ENCODE data around the gene GLYR1.
"Not testable (repeated sequence)": the region's sequence is repeated elsewhere in the genome, so short reads cannot be mapped to it uniquely, and the experiment has no call there.

The GLYR1 gene

GRCh38 chr16:4785758-4786433, 61.2 kb downstream of the GLYR1 start:
- no peak for DNase-seq

DNA sequence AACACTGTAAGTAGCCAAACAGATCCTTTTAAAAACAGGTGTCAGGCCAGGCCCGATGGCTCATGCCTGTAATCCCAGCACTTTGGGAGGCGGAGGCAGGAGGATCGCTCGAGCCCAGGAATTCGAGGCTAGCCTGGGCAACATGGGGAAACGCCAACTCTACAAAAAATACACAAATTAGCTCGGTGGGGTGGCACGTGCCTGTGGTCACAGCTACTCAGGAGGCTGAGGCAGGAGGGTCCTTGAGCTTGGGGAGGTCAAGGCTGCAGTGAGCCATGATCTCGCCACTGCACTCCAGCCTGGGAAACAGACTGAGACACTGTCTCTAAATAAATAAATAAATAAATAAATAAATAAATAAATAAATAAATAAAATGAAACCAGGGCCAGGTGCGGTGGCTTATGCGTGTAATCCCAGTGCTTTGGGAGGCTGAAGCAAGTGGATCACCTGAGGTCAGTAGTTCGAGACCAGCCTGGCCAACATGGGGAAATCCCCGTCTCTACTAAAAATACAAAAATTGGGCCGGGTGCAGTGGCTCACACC, 62.6 kb downstream of the GLYR1 start:
- DNase-seq, result not testable (repeated sequence)

DNA sequence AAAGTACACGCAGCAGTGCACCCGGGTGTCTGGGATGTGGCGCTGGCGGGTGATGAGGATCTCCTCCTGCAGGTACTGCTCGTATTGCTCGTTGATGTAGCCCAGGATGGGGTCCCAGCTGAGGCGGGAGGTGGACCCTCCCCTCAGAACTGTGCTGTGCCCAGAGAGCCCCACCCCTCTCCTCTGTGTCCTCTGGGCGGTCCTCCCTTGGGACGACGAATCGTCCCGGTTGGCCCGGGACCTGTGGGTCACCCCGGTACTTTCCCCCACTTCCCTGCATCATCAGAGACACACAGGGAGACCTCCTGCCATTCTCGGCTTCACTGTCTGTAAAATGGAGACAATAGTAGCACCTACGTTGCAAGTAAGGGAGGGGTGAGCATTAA, 63.1 kb downstream of the GLYR1 start:
- DNase-seq, result no peak

DNA sequence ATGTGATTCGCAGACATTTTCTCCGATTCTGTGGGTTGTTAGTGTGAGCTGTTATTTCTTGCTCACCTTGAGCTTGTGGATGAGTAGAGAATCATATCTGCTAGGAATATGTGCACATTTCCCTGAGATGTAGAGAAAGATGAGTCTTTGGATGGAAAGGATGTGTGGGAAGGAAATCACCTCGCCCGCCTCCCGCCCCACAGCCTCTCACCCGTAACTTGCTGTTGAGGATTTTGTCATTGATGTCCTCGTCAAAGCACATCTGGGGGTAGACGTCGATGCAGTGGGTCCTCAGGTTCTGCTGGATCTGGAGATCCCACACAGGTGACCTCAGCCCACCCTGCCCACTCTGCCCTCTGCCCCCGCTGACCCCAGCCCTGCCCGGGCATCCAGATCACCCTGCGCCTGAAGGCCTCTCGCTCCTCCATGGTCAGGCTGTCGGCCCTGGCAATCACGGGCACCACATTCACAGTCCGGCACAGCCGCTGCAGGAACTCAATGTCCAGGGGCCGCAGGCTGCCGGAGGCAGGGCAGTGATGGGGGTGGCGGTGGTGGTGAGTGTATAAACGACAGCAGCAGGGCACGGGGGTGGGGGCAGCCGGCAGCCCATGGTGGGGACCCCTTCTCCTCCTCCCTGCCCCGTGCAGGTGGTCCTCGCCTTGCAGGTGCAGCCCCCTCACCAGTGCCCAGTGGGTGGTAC, 63.7 kb downstream of the GLYR1 start:
- DNase-seq, result no peak

GRCh38 chr16:4780235-4780634, 66.9 kb downstream of the GLYR1 start:
- no peak for DNase-seq

GRCh38 chr16:4778050-4778392, 69.1 kb downstream of the GLYR1 start:
- no peak for DNase-seq

GRCh38 chr16:4777339-4778049, 69.6 kb downstream of the GLYR1 start:
- DNase-seq, result no peak

DNA sequence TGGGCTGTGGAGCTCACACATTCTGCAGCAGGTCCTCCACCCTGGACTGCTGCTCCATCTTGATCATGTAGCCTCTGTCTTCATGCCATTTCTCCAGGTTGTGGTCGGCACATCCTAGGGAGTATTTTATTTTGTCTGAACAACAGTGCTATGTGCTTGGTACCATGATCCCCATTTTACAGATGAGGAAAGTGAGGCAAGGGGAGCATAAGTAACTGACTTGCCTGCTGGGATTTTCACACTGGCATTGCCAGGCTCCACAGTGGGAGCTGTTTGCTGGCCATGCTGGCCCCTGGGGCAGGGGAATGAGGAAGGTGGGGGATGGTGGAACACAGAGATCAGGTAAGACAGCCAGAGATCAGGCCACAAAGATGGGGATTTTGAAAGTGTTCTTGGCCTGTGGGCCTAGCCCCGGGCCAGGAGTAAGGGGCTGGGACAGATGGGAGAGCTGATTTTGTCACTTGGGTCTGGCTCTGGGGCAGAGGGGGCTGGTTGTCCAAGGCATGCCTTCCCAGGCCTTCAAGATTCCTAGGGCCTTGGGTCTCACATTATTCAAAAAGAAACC, 70.9 kb downstream of the GLYR1 start:
- no peak for DNase-seq

GRCh38 chr16:4775005-4775404, 72.1 kb downstream of the GLYR1 start:
- no peak for DNase-seq

DNA sequence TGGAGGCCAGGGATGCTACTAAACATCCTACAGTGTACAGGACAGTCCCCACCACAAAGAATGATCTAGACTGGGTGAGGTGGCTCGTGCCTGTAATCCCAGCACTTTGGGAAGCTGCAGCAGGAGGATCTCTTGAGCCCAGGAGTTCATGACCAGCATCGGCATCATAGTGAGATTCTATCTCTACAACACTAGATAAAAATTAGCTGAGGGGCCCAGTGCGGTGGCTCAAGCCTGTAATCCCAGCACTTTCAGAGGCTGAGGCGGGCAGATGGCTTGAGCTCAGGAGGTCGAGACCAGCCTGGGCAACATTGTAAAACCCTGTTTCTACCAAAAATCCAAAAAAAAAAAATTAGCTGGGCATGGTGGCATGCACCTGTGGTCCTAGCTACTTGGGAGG, 74.7 kb downstream of the GLYR1 start:
- DNase-seq, result no peak

DNA sequence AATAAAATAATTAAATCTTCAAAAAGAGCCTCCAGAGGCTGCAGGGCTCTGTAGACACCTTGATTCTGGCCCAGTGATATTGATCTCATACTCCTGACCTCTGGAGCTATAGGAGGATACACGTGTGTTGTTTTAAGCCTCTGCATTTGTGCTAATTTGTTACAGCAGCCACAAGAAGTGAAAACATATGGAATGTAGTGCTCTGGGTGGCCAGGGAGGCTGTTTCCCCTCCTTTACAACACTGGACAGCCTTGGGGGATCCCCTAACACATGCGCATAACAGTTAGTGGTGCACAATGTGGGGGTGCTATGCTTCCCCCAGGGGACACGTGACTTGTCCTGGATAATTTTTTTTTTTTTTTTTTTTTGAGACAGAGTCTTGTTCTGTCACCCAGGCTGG, 75.4 kb downstream of the GLYR1 start:
- DNase-seq, result no peak

DNA sequence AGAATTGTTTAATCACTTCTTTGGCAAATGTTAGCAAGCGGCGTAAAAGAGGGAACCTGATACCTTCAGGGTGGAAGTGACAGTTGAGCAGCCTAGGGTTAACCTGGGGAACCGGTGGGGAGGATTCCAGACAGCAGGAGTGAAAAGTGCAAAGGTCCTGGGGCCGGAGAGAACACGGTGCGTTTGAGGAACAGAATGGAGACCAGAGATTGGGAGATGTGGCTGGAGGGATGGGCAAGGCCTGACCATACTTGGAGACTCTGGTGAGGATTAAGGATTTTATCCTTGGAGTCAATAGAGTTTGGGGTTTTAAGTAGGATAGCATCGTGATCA, 77.8 kb downstream of the GLYR1 start:
- no peak for DNase-seq

DNA sequence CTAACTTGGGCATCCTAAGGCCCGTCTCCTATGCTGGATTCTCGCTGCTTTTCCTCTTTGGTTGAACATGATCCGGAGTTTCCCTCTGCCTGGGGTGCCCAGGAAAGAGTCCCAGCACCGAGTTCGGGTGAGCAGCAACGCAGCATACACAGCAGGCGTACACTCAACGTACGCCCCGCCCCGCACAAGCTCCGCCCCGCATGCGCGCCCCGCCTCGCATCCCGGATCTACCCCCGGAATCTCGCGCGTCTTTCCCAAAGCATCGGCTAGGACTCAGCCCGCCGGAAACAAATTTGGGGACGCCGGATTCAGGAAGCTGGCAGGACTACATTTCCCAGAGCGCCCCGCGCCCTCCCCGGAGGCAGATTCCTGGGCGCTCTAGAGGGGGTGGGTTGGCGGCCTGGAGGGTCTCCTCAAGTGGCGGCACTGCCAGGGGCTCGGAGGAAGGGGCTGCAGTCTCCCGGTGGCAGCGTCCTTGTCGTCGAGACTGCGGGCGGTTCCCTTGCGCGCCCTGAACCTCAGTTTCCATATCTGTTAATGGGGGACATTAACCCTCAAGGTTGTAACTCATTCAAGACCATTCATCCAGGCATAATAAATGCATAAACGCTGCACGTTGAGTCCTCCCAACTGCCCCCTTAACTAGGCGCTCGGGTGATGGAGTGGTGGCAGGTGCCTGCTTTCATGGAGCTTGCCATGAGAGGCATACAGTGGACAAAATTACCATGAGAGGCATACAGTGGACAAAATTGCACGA, 78.4 kb downstream of the GLYR1 start:
- DNase-seq, result peak; percentile 63

DNA sequence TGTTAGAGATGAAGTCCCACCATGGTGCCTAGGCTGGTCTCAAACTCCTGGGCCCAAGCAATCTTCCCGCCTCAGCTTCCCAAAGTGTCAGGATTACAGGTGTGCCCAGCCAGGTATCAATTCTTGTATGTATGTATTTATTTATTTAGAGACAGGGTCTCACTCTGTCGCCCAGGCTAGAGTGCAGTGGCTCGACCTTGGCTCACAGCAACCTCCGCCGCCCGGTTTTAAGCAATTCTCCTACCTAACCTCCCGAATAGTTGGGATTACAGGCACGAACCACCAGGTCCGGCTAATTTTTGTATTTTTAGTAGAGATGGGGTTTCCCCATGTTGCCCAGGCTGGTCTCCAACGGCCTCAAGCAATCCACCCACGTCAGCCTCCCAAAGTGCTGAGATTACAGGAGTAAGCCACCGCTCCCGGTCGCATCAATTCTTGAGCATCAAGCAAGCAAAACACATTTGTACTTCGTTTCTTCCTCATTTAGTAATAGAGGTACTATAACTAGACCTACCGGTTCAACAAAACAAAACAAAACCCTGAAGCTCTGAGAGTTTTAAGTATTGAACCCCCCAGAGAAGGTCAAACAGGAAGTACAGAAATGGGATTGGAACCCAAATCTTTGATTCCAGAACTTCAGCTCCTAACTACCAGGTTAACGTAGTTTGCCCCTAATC, 79.1 kb downstream of the GLYR1 start:
- DNase-seq, result no peak

DNA sequence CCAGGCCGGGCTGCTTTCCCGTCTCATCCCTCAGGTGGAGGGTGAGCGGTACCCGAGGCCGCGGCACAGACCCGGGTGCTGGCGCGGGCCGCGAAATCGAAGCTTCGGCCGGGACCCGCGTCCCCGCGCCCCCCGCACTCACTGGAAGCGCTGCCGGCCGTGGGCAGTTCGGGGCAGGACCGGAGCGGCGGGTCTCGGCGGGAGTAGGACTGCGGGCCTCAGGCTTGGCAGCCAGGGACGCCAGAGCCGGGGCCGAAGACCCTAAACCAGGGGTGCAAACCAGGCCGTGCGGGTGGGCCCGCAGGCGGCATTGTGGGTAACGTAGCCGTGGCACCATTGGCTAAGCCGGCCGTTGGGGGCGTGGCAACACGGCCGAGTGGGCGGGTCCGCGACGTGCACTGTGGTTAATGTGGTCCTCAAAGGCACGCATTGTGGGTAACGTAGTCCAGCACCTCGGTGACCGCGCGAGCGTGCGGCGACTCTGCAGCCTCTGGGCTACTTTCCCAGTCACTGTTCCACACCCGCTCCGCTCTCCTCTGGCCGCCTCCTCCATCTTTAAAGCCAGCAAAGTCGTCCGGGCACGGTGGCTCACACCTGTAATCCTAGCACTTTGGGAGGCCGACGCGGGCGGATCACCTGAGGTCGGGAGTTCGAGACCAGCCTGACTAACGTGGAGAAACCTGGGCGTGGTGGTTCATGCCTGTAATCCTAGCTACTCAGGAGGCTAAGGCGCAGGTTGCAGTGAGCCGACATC, 80.0 kb downstream of the GLYR1 start, which contains the start of gene ZNF500:
ZNF500 (minus strand) TSS at position 288 of the 754 bp plus-strand sequence. CDS start 1,184 bp downstream, outside the sequence.
- DNase-seq, result peak; percentile 90

GRCh38 chr16:4765511-4766474, 81.3 kb downstream of the GLYR1 start:
- no peak for DNase-seq

DNA sequence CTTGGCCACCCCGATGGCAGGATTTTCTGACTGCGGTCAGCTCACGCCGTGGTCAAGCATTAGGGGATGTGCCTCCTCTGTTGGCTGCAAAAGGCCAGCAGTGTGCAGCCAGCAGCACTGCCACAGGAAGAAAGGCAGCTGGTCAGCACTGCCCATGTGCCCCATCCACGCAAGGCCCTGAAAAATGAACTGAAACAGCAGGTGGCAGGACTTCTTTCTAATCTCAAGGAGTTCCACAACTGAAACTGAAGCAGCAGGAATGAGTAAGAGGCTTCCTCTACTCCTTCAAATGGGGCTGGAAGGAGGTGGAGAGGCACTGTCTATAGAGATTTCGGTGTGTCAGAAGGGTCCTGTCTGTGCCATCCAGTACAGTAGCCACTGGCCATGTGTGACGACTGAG, 83.3 kb downstream of the GLYR1 start:
- no peak for DNase-seq

DNA sequence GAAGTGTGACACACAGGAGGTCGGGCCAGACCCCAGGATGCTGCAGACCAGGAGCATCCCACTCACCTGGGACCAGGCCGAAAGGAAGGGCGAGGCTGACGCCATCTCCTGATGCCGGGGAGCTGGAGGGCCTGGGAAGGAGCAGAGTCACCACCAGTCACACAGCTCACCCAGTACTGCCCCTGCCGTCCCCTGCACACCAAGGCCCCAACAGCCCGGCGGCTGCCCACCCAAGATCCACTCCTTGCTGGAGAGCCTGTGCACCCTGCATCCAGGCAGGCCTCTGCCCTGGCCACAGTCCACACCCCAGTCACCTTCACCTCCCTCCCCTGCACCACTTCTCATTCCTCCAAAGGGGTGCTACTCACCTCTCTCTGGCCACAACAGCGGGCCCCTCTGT, 84.9 kb downstream of the GLYR1 start:
- DNase-seq, result no peak

- no peak for DNase-seq
These were observed 86.7 kb downstream of the GLYR1 start for GRCh38 chr16:4760221-4760910.

DNA sequence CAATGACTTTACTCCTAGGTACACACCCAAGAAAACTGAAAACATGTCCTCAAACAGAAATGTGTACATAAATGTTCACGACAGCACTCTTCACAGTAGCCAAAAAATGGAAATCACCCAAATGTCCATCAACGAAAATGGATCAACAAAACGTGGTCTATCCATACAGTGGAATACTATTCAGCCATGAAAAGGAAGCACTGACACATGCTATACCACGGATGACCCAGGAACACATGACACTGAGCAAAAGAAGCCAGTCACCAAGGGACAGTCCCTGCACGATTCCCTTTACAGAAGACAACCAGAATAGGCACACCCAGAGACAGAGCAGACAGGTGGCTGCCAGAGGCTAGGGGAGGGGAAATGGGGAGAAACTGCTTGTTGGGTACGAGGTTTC, 91.4 kb downstream of the GLYR1 start:
- no peak for DNase-seq

Data from activated gamma-delta T cell (primary cell).